Stimulated activated naive CD4-positive, alpha-beta T cell (primary cell): ENCODE results near the gene KNDC1.

ENCODE experiments used
- DNase-seq, 6 experiments: peaks; one replicate each; lab custom pipeline; 2025; lab: John Stamatoyannopoulos, UW

Gene KNDC1

GRCh38 chr10:133177380-133178157, 17.6 kb downstream of the KNDC1 start:
- no peak for DNase-seq

GRCh38 chr10:133178357-133179127, 18.5 kb downstream of the KNDC1 start:
- DNase-seq = no peak

GRCh38 chr10:133179128-133179520, 19.1 kb downstream of the KNDC1 start:
- no peak for DNase-seq

GRCh38 chr10:133179651-133180050, 19.6 kb downstream of the KNDC1 start:
- DNase-seq = no peak

GRCh38 chr10:133180192-133180964, 20.4 kb downstream of the KNDC1 start:
- no peak for DNase-seq

GRCh38 chr10:133180965-133181639, 21.1 kb downstream of the KNDC1 start:
- no peak for DNase-seq

- DNase-seq = no peak
These were observed 22.2 kb downstream of the KNDC1 start for GRCh38 chr10:133182190-133182589.

GRCh38 chr10:133182791-133183645, 23.0 kb downstream of the KNDC1 start:
- no peak for DNase-seq

GRCh38 chr10:133183646-133184378, 23.8 kb downstream of the KNDC1 start:
- DNase-seq = no peak

GRCh38 chr10:133184591-133185244, 24.7 kb downstream of the KNDC1 start:
- DNase-seq = no peak

- no peak for DNase-seq
These were observed 25.4 kb downstream of the KNDC1 start for GRCh38 chr10:133185421-133185820.

GRCh38 chr10:133185916-133186315, 25.9 kb downstream of the KNDC1 start:
- DNase-seq = no peak

- no peak for DNase-seq
These were observed 26.5 kb downstream of the KNDC1 start for GRCh38 chr10:133186416-133187090.

GRCh38 chr10:133187091-133187905, 27.3 kb downstream of the KNDC1 start:
- DNase-seq = no peak

- no peak for DNase-seq
These were observed 28.1 kb downstream of the KNDC1 start for GRCh38 chr10:133187906-133188681.

- DNase-seq = no peak
These were observed 29.2 kb downstream of the KNDC1 start for GRCh38 chr10:133189256-133189655.

- DNase-seq = no peak
These were observed 29.7 kb downstream of the KNDC1 start for GRCh38 chr10:133189726-133190125.

GRCh38 chr10:133190225-133190624, 30.2 kb downstream of the KNDC1 start:
- no peak for DNase-seq
